T47D (cell line): Measurements from ENCODE around the gene CACNG7.
"Not testable (repeated sequence)": the region's sequence is repeated elsewhere in the genome, so short reads cannot be mapped to it uniquely, and the experiment has no call there.

Source experiments
- DNase-seq, 2 experiments: peaks; one replicate each; pipeline versions ENCODE4 v3.0.0 to v3.0.0-alpha.2; 2011 to 2012; ENCODE audit warnings: low read depth in 1 of 2, low spot score in 1 of 2
- JUND ChIP-seq: IDR thresholded peaks from 2 replicates; pipeline ENCODE4 v1.6.1; 2012; ENCODE audit warnings: low read depth
- in situ Hi-C: cut with HindIII; loops from 2 replicates; pipeline ENCODE4 v1.10.0; 2016; ENCODE audit warnings: low sequenced_read_pairs, low pct_unique_long_range_greater_than_20kb

The CACNG7 gene

GRCh38 chr19:53927739-53928138, 18.7 kb downstream of the CACNG7 start:
- in situ Hi-C loops: no loop called here
- peak; percentile 55 to 77 for DNase-seq
- no peak for TF ChIP-seq JUND

- in situ Hi-C loops: no loop called here
- DNase-seq: no peak
- no peak for TF ChIP-seq JUND
These were observed 27.0 kb downstream of the CACNG7 start for GRCh38 chr19:53936029-53936428.

GRCh38 chr19:53942001-53942786, 33.1 kb downstream of the CACNG7 start:
- peak; percentile 49 to 90 for DNase-seq

GRCh38 chr19:53944416-53944815, 35.3 kb downstream of the CACNG7 start:
- in situ Hi-C loops: no loop called here
- TF ChIP-seq JUND: no peak
- DNase-seq: no peak

More at GRCh38 chr19:53942001-53942786, 33.1 kb downstream of the CACNG7 start:
- TF ChIP-seq JUND: no peak
- in situ Hi-C loops: no loop called here

- DNase-seq: no peak
- no peak for TF ChIP-seq JUND
- in situ Hi-C loops: no loop called here
These were observed 35.9 kb downstream of the CACNG7 start for GRCh38 chr19:53944933-53945332.

- no peak for TF ChIP-seq JUND
- peak; percentile 40 to 44 for DNase-seq
- in situ Hi-C loops: no loop called here
These were observed 36.4 kb downstream of the CACNG7 start for GRCh38 chr19:53945441-53945840.

GRCh38 chr19:53945998-53946397, 36.9 kb downstream of the CACNG7 start:
- no peak for DNase-seq
- TF ChIP-seq JUND: no peak
- in situ Hi-C loops: no loop called here

- in situ Hi-C loops: no loop called here
- TF ChIP-seq JUND: no peak
- DNase-seq: peak in 1 of 2 experiments; percentile 43
These were observed 38.5 kb downstream of the CACNG7 start for GRCh38 chr19:53947624-53948023.

- in situ Hi-C loops, DNase-seq: not testable (repeated sequence)
These were observed 39.5 kb downstream of the CACNG7 start for GRCh38 chr19:53948611-53949010.

- TF ChIP-seq JUND: no peak
- in situ Hi-C loops: no loop called here
- no peak for DNase-seq
These were observed 42.4 kb downstream of the CACNG7 start for GRCh38 chr19:53951436-53951835.

GRCh38 chr19:53951947-53952346, 42.9 kb downstream of the CACNG7 start:
- in situ Hi-C loops: no loop called here
- DNase-seq: no peak
- no peak for TF ChIP-seq JUND

- in situ Hi-C loops: no loop called here
- no peak for TF ChIP-seq JUND
- no peak for DNase-seq
These were observed 44.3 kb downstream of the CACNG7 start for GRCh38 chr19:53953383-53953782.

GRCh38 chr19:53957448-53958167, 48.5 kb downstream of the CACNG7 start:
- no peak for TF ChIP-seq JUND
- DNase-seq: no peak
- in situ Hi-C loops: no loop called here
